Right ventricle myocardium superior (tissue), 1 donor: ENCODE results near the gene MS4A10. TPM values are rescaled to one million over a fixed set of nuclear protein-coding genes. Genes with fewer than 3 reads are reported as not detected.

Experiments
- ATAC-seq: fragments of 200-7000 bp; cut with Tn5 transposase; one replicate; pipeline ENCODE4 v1.9.1; 2020; ENCODE audit warnings: mild to moderate bottlenecking; ENCODE audit not compliant: poor library complexity
- DNase-seq: peaks from one replicate; pipeline ENCODE4 v3.0.0-alpha.2; 2020
- intact Hi-C: fragments of 100-400 bp; cut with DNase I; formaldehyde crosslinking; loops from one replicate; pipeline ENCODE4 v1.11.2; 2022
- total RNA-seq: library from RNA; stranded (reverse); fragmentation: NEBNext Ultra II Directional; extraction: Animal tissue kit (Norgen Biotek cat#: 25700); gene quantifications from one replicate; pipeline ENCODE4 v1.2.1, GENCODE V29; 2021
- donor health status: DM: no; HTN: yes; CAD: no; lungs with severe emphysema.

The MS4A10 gene
- total RNA-seq, 1 donor from 2014 or later: not detected

DNA sequence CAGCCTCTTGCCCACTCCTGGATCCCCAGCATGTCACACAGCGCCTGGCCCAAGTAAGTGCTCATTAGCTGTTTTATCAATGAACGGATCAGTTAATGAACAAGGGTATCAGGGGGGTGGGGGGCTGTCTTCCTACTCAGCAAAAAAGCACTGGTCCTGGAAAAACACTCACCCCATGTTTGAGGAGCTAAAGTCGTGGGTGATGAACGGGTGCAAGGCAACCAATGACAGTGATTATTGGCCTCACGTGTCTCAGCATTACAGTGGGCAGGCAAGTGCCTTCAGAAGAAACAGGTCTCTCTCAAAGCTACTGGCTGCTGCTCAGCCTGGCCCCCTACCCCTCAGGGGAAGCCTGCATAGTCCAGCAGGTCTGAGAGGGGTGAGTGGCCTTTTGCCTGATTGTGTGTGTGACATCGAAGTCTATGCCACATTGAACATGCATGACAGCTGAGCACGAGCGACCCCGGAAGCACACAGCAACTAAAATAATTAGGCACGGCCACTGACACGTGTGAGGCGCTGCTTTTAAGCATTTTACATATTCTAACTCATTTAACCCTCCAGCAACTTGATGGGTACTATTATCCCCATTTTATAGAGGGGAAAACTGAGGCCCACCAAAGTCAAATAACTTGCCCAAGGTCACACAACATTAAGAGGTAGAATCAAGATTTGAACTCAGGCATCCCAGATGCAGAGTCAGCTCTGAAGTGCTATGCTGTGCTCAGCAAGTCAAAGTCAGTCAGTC lies 2.6 kb upstream of the MS4A10 start:
- ATAC-seq (no peak), DNase-seq (no peak)
- intact Hi-C loops: no loop called here

DNA sequence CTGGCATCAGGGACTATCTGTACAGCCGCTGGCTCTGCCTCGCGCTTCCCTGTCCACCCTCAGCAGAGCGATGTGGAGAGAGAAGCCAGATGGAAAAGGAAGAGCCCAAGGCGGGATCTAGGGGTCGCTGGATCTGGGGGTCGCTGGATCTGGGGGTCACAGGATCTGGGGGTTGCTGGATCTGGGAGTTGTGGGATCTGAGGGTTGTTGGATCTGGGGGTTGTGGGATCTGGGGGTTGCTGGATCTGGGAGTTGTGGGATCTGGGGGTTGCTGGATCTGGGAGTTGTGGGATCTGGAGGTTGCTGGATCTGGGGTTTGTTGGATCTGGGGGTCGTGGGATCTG lies 2.0 kb upstream of the MS4A10 start:
- DNase-seq: no peak
- intact Hi-C loops: no loop called here
- no peak for ATAC-seq

GRCh38 chr11:60783911-60784310 lies 1.2 kb upstream of the MS4A10 start:
- ATAC-seq (no peak), DNase-seq (no peak)
- intact Hi-C loops: no loop called here

DNA sequence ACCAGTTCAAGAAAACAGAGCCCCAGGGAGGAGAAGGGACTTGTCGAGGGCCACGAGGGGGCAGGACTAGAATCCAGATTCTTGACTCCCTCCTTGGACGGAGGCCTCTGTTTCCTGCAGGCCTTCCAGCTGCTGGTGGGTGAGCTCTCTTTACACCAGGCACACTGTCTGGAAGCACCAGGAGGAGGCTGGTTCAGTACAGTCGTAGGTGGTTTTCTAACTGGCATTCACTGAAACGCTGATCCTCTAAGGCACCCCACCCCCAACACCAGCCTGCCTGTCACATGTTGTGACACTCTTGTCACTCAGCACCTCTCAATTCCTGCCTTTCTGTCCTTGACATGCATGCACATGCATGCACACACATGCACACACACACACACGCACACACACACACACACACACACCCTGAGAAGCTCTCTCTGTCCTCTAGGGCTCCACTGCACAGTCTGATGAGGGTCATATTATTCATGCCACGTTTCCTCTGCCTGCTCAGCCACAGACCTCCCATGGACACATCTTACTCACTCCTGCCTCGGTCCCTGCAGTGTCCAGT lies 751 bp downstream of the MS4A10 start:
- no peak for ATAC-seq
- intact Hi-C loops: no loop called here
- no peak for DNase-seq

DNA sequence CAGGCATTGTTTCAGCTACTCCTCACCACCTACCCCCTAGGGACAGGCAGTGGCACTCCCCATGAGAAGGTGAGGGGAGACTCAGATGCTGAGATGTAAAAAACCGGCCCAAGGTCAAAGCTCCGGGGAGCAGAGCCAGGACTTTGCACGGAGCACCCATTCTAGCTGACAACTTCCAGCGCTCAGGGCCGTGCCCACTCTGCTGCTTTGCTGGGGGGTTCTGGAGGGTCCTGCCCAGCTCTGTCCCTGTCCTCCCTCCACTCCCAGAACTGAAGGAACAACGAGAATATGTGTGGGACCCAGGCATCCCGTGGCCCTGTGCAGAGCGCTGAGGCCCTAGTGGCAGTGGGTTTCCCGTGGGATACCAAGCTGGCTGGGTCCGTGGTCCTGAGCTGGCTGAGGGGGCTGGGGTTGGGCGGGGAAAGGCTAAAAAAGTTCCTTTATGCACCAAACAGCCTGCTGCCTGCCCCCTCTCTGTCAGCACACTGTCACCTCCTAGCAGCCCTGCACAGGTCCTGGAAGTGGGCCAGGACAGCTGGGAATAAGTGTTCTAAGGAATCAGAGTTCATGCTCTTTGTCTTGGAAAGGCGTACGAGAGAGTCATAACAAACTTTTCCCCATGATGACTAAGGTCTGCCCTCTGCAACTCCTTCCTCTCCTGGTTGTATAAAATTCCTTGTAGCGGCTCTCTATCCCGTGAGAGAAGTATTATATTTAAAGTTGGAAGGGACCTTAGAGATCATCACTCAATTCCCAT lies 1.9 kb downstream of the MS4A10 start:
- ATAC-seq (peak; percentile 91), DNase-seq (peak; percentile 84)
- intact Hi-C loops: no loop called here

DNA sequence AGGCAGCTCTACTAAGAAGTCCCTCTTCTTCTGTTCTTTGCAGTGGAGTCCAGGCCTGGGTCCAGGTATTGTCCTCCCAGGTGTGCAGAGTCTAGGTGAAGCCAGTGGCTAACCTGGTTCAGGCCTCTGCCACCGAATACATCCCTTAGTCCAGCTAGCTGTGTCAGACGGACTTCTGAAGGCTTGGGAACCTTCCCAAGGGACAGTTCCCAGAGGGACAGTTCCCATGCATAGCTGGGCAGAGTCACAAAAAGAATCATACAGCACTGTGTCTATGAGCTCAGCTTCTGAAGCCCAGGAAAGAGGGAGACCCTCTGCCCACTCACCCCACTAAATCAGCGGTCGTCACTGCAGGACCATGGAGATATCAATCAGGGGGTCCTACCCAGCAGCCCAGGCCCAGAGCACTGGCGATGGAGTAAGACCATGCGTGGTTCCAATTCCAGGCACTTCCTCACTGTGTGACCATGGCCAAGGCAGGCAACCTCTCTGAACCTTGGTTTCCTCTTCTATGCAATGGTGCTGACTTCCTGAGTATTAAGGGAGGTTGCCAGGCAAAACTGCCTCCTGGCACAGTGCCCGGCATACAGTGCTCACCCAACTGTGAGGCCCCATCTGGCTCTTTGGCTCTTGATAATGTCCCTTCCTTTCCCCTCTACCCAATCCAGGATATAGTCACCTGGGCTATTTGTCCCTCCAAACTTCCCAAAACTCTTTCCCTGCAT lies 3.4 kb downstream of the MS4A10 start:
- DNase-seq (peak; percentile 55), ATAC-seq (no peak)
- intact Hi-C loops: no loop called here

GRCh38 chr11:60790726-60791125 lies 5.6 kb downstream of the MS4A10 start:
- DNase-seq (no peak), ATAC-seq (no peak)
- intact Hi-C loops: no loop called here

DNA sequence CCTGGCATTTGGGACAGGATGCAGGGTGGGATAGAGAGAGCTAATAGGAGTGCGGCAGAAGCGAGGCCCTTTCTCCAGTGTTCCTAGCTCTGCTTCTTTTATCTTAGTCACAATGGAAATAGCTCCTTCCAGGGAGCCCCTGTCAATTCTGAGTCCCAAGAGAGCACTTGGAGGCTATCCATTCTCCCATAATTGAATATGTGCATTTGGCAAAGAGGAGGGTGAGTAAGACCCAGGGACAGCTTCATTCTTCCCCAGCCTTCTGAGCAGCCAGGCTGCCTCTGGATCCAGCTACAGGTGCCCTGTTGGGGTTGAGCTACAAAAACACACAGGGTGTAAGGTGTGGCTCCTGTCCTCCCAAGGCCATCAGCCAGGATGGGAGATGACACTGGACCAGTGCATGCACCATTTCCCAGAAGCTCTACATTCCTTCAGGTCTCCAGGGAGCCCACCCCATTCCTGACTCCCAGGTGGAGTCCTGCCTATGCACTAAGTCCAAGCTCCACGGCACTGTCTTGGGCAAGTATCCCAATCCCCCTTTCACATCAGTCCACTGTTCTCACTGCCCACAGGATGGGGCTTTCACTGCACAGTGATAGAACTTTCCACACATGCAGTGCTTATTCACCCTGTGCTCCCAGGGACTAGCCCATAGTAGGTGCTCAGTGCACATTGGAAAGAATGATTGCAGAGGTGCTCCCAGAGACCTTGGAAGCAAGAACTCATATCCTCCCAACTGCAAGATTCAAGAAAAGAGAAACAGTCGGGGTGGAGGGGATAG lies 6.2 kb downstream of the MS4A10 start:
- ATAC-seq (no peak), DNase-seq (no peak)
- intact Hi-C loops: no loop called here

GRCh38 chr11:60792521-60792920 lies 7.4 kb downstream of the MS4A10 start:
- intact Hi-C loops: no loop called here
- ATAC-seq: no peak
- DNase-seq: no peak

DNA sequence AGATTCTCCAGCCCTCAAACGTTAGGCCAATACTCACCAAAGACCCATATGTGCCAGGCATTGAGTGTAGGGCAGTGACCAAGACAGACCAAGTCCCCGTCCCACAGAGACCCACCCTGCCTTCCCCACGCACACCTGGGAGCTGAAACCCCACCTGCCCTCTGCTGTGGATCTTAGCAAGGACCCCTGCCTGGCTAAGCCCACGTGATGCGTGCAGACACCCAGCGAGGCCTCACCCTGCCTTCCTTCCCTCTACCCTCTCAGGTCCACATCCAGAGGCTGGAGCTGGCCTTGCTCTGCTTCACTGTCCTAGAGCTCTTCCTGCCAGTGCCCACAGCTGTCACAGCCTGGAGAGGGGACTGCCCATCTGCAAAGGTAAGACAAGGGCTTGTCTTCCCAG lies 10.2 kb downstream of the MS4A10 start:
- ATAC-seq: no peak
- intact Hi-C loops: no loop called here
- DNase-seq: no peak

- intact Hi-C loops: no loop called here
- DNase-seq: no peak
- ATAC-seq: no peak
Observed at GRCh38 chr11:60797846-60798630, 12.9 kb downstream of the MS4A10 start.

GRCh38 chr11:60798631-60799030 lies 13.5 kb downstream of the MS4A10 start:
- no peak for ATAC-seq
- DNase-seq: no peak
- intact Hi-C loops: no loop called here

DNA sequence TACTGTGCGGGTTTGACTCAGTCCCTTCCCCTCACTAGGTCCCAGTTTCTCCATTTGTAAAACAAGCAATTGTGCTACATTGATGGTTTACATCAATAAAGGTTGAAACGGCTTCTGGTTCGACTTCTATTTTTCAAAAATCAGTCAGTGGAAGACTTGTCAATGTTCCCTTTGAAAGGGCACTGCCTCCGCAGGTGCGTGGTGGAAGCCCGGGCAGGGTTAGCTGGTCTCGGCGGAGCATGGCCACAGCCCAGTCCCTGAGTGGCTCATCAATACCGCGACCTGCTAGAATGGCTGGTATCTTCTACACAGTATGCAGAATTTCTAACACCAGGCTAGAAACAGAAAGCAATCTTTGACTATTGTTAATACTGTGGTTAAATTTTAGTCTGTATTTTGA lies 16.1 kb downstream of the MS4A10 start:
- DNase-seq (no peak), ATAC-seq (no peak)
- intact Hi-C loops: no loop called here

DNA sequence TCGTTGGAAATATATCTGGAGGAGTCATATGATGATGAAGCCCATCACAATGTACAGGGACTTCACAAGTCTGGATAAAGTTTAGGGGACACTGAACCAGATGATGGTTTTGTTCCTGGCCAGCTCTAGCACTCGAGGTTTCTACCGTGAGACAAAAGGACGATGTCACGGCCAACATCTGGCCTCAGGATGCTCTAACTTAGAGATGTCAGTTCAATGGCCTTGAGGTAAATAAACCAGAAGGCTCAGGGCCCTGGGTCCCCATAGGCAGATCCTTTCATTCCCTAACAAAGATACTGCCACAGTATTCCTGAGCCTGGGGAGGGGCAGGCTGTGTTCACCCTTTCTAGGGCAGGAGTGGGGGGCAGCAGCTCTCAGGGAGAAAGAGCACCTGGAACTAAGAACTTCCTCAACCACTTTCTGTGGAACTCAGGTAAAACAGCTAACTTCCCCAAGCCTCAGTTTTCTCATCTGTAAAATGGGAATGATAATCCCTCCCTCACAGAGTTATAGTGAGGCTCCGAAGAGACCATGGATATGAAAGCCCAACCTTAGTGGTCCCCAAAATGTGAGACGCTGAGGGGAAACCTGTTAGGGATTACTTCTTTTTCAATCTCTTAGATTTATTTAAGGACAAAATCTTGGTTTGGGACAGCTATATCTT lies 18.3 kb downstream of the MS4A10 start:
- intact Hi-C loops: no loop called here
- no peak for DNase-seq
- no peak for ATAC-seq

GRCh38 chr11:60809249-60809648 lies 24.1 kb downstream of the MS4A10 start:
- ATAC-seq (no peak), DNase-seq (no peak)
- intact Hi-C loops: no loop called here

DNA sequence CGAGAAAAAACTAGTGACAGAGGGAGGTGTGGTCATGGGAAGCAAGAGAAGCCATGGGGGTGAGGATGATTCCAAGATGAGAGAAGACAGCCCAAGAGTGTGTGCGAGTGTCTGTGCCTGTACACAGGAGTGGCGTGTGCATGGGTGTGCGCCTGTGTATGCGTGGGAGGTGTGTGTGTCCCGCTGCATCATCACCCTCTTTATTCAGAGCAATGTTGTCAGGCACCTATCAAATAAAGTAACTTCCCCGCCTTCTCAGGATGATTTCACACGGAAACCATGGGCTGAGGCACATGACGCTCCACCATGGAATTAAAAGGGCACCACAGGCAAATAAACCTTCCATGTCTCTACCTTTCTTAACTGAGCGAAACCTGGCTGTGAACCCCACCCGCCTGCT lies 24.6 kb downstream of the MS4A10 start:
- no peak for DNase-seq
- intact Hi-C loops: no loop called here
- ATAC-seq: no peak

DNA sequence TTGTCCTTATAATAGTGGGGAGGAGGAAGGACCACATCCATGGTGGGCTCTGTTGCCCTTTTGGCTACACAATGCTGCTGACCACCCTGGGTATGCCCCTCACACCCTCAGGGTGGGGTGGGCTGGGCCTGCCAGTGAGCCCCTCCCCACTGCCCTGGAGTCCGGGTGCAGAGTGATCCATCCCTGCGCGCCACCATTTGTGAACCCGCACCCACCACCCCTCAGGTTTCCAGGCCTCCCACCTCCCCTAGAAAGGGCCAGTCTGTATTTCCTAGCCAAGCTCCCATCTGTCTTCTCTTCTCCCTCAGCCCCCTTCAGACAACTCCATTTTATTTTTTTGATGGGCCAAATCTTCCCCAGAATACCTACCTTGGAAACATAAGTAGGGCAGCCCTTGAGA lies 25.0 kb downstream of the MS4A10 start:
- intact Hi-C loops: no loop called here
- ATAC-seq (no peak), DNase-seq (no peak)

GRCh38 chr11:60810569-60810968 lies 25.4 kb downstream of the MS4A10 start:
- intact Hi-C loops: no loop called here
- no peak for ATAC-seq
- no peak for DNase-seq
